Placental epithelial cell (primary cell): ENCODE results near the gene PTOV1. TPM values are rescaled to one million over a fixed set of nuclear protein-coding genes. Genes with fewer than 3 reads are reported as not detected.

Experiments used
- small RNA-seq: library from RNA; depleted of rRNA; stranded (forward); fragments of <200 nt; gene quantifications from one replicate; pipeline ENCODE3, GENCODE V24; 2012
- total RNA-seq: library from RNA; depleted of rRNA; stranded (reverse); fragments of >200 nt; gene quantifications from 2 replicates; pipeline ENCODE4 v1.2.3, GENCODE V29; 2012

The PTOV1 gene
- 114 and 134 TPM in 2 replicates for total RNA-seq

GRCh38 chr19:49850487-49851342, at the start of gene PTOV1:
TSS of gene PTOV1 (plus strand) at chr19:49851159.

GRCh38 chr19:49812997-49813861, 37.7 kb upstream of the PTOV1 start, which contains the start of gene FUZ:
TSS of gene FUZ (minus strand) at chr19:49813292. CDS start at chr19:49813106, 186 bp downstream.

GRCh38 chr19:49817964-49818648, 32.9 kb upstream of the PTOV1 start, which contains the start of gene MED25:
TSS of gene MED25 (plus strand) at chr19:49818289. CDS start at chr19:49818342, 53 bp downstream.

GRCh38 chr19:49866933-49867782, 16.2 kb downstream of the PTOV1 start, which contains the start of gene PNKP:
TSS of gene PNKP (minus strand) at chr19:49867576. CDS start at chr19:49867204, 372 bp downstream.

GRCh38 chr19:49877020-49877878, 26.3 kb downstream of the PTOV1 start, which contains the start of the genes AKT1S1 and TBC1D17:
TSS of gene AKT1S1 (minus strand) at chr19:49877355. CDS start at chr19:49873295, 4,060 bp downstream.
TSS of gene TBC1D17 (plus strand) at chr19:49877702. CDS start at chr19:49877724, 22 bp downstream.

GRCh38 chr19:49896863-49897621, 46.1 kb downstream of the PTOV1 start, which contains the start of gene IL4I1:
TSS of gene IL4I1 (minus strand) at chr19:49896887. CDS start at chr19:49896160, 727 bp downstream.

Small RNA genes within 50 kb of the gene (small RNA-seq; reads per million reads assigned to genes)
- not detected for gene MIR4749

Other genes starting within 250 kb of the PTOV1 start
- gene RRAS, start 211.0 kb upstream of the PTOV1 start, total RNA-seq: 50.3 and 51.6 TPM in 2 replicates
- gene SCAF1, start 208.9 kb upstream of the PTOV1 start, total RNA-seq: 19.6 and 31.6 TPM in 2 replicates
- gene IRF3, start 185.3 kb upstream of the PTOV1 start, total RNA-seq: 64.0 and 64.4 TPM in 2 replicates
- gene BCL2L12, start 185.2 kb upstream of the PTOV1 start, total RNA-seq: 8.2 and 16.1 TPM in 2 replicates
- gene PRMT1, start 173.9 kb upstream of the PTOV1 start, total RNA-seq: 132 and 208 TPM in 2 replicates
- 0.43 and 1.2 TPM in 2 replicates for gene ADM5, start 161.6 kb upstream of the PTOV1 start, total RNA-seq
- gene CPT1C, start 160.0 kb upstream of the PTOV1 start, total RNA-seq: 1.6 and 3.1 TPM in 2 replicates
- gene TSKS, start 87.9 kb upstream of the PTOV1 start, total RNA-seq: 0.76 and 6.7 TPM in 2 replicates
- 90.3 and 178 TPM in 2 replicates for gene AP2A1, start 84.2 kb upstream of the PTOV1 start, total RNA-seq
- 23.9 and 25.5 TPM in 2 replicates for gene FUZ, start 37.9 kb upstream of the PTOV1 start, total RNA-seq
- gene MED25, start 32.9 kb upstream of the PTOV1 start, total RNA-seq: 26.3 and 33.5 TPM in 2 replicates
- gene PNKP, start 16.4 kb downstream of the PTOV1 start, total RNA-seq: 45.1 and 58.2 TPM in 2 replicates
- gene AKT1S1, start 26.2 kb downstream of the PTOV1 start, total RNA-seq: 20.4 and 24.7 TPM in 2 replicates
- 23.6 and 30.3 TPM in 2 replicates for gene TBC1D17, start 26.5 kb downstream of the PTOV1 start, total RNA-seq
- gene IL4I1, start 45.7 kb downstream of the PTOV1 start, total RNA-seq: 0.43 TPM in 1 of 2 replicates, not detected in the other
- gene ATF5, start 78.0 kb downstream of the PTOV1 start, total RNA-seq: 4.6 and 7.9 TPM in 2 replicates
- 25.5 and 40.7 TPM in 2 replicates for gene NUP62, start 78.3 kb downstream of the PTOV1 start, total RNA-seq
- gene SIGLEC11, start 110.0 kb downstream of the PTOV1 start, total RNA-seq: 0.22 TPM in 1 of 2 replicates, not detected in the other
- gene VRK3, start 174.2 kb downstream of the PTOV1 start, total RNA-seq: 25.1 and 29.0 TPM in 2 replicates
- 8.1 and 11.8 TPM in 2 replicates for gene ZNF473, start 174.8 kb downstream of the PTOV1 start, total RNA-seq